ENCODE data around the gene ZNF664. TPM values are rescaled to one million over a fixed set of nuclear protein-coding genes. Genes with fewer than 3 reads are reported as not detected.
A peak's percentile ranks its signal among the peaks of the same experiment; 100 is the strongest.

Gene ZNF664
- total RNA-seq, 2 donors from 2014 or later = 53.1 to 56.2 TPM

- Histone ChIP-seq H3K27ac (no peak overlapping the region), H3K4me3 (no peak overlapping the region), H3K9me3 (no peaks in the 10 kb centered on the region), H3K36me3 (peaks cover 27% of the 10 kb centered on the region), H3K27me3 (no peaks in the 10 kb centered on the region), H3K4me1 (peaks cover 0 to 27% of the 10 kb centered on the region in 2 donors)
- TF ChIP-seq, protein P1, sequence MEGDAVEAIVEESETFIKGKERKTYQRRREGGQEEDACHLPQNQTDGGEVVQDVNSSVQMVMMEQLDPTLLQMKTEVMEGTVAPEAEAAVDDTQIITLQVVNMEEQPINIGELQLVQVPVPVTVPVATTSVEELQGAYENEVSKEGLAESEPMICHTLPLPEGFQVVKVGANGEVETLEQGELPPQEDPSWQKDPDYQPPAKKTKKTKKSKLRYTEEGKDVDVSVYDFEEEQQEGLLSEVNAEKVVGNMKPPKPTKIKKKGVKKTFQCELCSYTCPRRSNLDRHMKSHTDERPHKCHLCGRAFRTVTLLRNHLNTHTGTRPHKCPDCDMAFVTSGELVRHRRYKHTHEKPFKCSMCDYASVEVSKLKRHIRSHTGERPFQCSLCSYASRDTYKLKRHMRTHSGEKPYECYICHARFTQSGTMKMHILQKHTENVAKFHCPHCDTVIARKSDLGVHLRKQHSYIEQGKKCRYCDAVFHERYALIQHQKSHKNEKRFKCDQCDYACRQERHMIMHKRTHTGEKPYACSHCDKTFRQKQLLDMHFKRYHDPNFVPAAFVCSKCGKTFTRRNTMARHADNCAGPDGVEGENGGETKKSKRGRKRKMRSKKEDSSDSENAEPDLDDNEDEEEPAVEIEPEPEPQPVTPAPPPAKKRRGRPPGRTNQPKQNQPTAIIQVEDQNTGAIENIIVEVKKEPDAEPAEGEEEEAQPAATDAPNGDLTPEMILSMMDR (IDR thresholded peaks at IDR 0.05) = no peak
- no peak for DNase-seq (ENCODE audit: low spot score)
Measured at GRCh38 chr12:124011435-124012115, 38.6 kb downstream of the ZNF664 start.

- no peak overlapping the region for H3K27ac ChIP-seq
- no peaks in the 10 kb centered on the region for H3K9me3 ChIP-seq
- TF ChIP-seq, protein P1 (IDR thresholded peaks at IDR 0.05) = no peak
- H3K4me1 ChIP-seq = peaks cover 0 to 14% of the 10 kb centered on the region in 2 donors
- H3K4me3 ChIP-seq = no peak overlapping the region
- no peaks in the 10 kb centered on the region for H3K27me3 ChIP-seq
- DNase-seq (ENCODE audit: low spot score) = no peak
- H3K36me3 ChIP-seq = peaks cover 27% of the 10 kb centered on the region
Measured at GRCh38 chr12:124013073-124013472, 40.1 kb downstream of the ZNF664 start.

- Histone ChIP-seq H3K9me3 (no peaks in the 10 kb centered on the region), H3K27me3 (no peaks in the 10 kb centered on the region), H3K4me1 (peaks cover 0 to 6% of the 10 kb centered on the region in 2 donors), H3K27ac (peak overlapping the region in 1 of 2 donors; percentile 21), H3K36me3 (peaks cover 22% of the 10 kb centered on the region), H3K4me3 (no peak overlapping the region)
- TF ChIP-seq, protein P1 (IDR thresholded peaks at IDR 0.05) = no peak
- no peak for DNase-seq (ENCODE audit: low spot score)
Measured at GRCh38 chr12:124015494-124016461, 42.8 kb downstream of the ZNF664 start.

DNA sequence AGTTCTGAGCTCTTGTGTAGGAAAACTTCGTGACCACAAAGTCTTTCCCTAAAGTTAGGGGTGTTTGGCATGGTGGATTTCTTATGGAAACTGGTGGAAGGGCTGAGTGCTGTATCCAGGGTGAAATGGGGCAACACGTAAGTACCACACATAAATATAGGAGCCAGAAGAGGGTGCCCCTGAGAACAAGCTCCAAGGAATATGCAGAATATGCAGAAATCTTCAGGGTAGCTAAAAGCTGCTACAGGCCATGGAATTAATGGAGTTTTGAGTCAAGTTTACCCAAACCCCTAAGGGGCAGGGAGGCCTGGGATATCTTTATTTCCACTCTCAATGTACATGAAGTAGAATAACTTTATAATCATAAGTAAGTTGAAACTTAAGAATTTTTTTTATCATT lies 44.0 kb downstream of the ZNF664 start:
- Histone ChIP-seq H3K27me3 (no peaks in the 10 kb centered on the region), H3K27ac (no peak overlapping the region), H3K9me3 (no peaks in the 10 kb centered on the region), H3K36me3 (peaks cover 11% of the 10 kb centered on the region), H3K4me3 (no peak overlapping the region), H3K4me1 (peaks cover 0 to 6% of the 10 kb centered on the region in 2 donors)
- TF ChIP-seq, protein P1 (IDR thresholded peaks at IDR 0.05) = no peak
- DNase-seq (ENCODE audit: low spot score) = no peak

GRCh38 chr12:124018539-124018938 lies 45.5 kb downstream of the ZNF664 start:
- DNase-seq (ENCODE audit: low spot score) = peak; percentile 50
- Histone ChIP-seq H3K27me3 (no peaks in the 10 kb centered on the region), H3K4me3 (no peak overlapping the region), H3K4me1 (peaks cover 0 to 6% of the 10 kb centered on the region in 2 donors), H3K9me3 (no peaks in the 10 kb centered on the region), H3K27ac (no peak overlapping the region), H3K36me3 (no peaks in the 10 kb centered on the region)
- TF ChIP-seq, protein P1 (IDR thresholded peaks at IDR 0.05) = no peak

Data from right atrium auricular region (tissue), 2 donors.